Adrenal gland (tissue), 5 donors: Measurements from ENCODE around the gene TSPAN3.

Experiments used
- POLR2A ChIP-seq, 2 donors: fragments of 450-650 bp; IDR thresholded peaks; one replicate each; pipeline ENCODE4 v1.6.1; 2017; ENCODE audit warnings: antibody characterized with exemption in 2 of 2, mild to moderate bottlenecking in 2 of 2, moderate library complexity in 1 of 2
- TF ChIP-seq, protein P1 (sequence below), 6 experiments: fragments of 450-650 bp in 4 of 6; fragments of 200-600 bp in 2 of 6; sonication (generic) in 1 of 6; IDR thresholded peaks; 1 replicate in 5 of 6; 2 replicates in 1 of 6; pipeline versions ENCODE4 v1.5.1 to v1.8.0; 2016 to 2021; ENCODE audit warnings: antibody characterized with exemption in 6 of 6, mild to moderate bottlenecking in 2 of 6, moderate library complexity in 1 of 6
- donor health status: DM: no; HTN: no; CAD: no.

DNA sequence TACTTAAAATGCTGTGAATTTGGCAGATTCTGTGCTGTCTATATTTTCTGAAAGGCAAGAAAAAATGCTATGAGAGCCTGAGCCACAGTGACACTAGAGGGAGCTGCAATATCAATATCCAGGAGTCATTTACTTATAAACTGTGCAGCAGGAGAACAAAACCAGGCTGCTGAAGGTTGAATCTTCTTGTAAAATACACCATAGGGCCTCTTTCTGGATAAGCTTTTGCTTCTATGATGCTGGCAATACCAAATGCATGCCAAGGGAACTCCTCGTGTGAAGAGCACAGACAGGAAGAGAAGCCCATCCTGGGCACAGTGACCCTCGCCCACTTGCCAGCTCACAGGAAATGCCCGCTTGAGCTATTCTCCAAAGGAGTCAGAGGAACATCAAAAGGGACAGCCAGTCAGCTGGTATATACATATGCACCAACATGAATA is 48.0 kb upstream of the TSPAN3 start:
- TF ChIP-seq, protein P1, sequence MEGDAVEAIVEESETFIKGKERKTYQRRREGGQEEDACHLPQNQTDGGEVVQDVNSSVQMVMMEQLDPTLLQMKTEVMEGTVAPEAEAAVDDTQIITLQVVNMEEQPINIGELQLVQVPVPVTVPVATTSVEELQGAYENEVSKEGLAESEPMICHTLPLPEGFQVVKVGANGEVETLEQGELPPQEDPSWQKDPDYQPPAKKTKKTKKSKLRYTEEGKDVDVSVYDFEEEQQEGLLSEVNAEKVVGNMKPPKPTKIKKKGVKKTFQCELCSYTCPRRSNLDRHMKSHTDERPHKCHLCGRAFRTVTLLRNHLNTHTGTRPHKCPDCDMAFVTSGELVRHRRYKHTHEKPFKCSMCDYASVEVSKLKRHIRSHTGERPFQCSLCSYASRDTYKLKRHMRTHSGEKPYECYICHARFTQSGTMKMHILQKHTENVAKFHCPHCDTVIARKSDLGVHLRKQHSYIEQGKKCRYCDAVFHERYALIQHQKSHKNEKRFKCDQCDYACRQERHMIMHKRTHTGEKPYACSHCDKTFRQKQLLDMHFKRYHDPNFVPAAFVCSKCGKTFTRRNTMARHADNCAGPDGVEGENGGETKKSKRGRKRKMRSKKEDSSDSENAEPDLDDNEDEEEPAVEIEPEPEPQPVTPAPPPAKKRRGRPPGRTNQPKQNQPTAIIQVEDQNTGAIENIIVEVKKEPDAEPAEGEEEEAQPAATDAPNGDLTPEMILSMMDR (IDR thresholded peaks at IDR 0.05), result peak; percentile 45 to 79 (median 76)
- TF ChIP-seq POLR2A (IDR thresholded peaks at IDR 0.05), result no peak
